Parathyroid adenoma (tissue), 2 donors: ENCODE results near the gene DLG2.

Experiments used
- H2AFZ ChIP-seq: fragments of 300-600 bp; sonication (generic); one replicate; pipeline ENCODE4 v1.7.0; 2017; ENCODE audit warnings: antibody characterized with exemption, mild to moderate bottlenecking
- H3K27ac ChIP-seq: fragments of 300-600 bp; sonication (generic); one replicate; pipeline ENCODE4 v1.7.0; 2017
- H3K27me3 ChIP-seq: fragments of 300-600 bp; sonication (generic); one replicate; pipeline ENCODE4 v1.7.0; 2017; ENCODE audit warnings: low read length; ENCODE audit not compliant: control insufficient read depth, insufficient read depth
- H3K36me3 ChIP-seq: fragments of 300-600 bp; sonication (generic); one replicate; pipeline ENCODE4 v1.7.0; 2017; ENCODE audit warnings: low read length; ENCODE audit not compliant: control insufficient read depth, insufficient read depth
- H3K4me1 ChIP-seq: fragments of 300-600 bp; sonication (generic); one replicate; pipeline ENCODE4 v1.7.0; 2017; ENCODE audit warnings: control low read depth
- H3K4me2 ChIP-seq: fragments of 300-600 bp; sonication (generic); one replicate; pipeline ENCODE4 v1.7.0; 2017; ENCODE audit warnings: low read length
- H3K4me3 ChIP-seq: fragments of 300-600 bp; sonication (generic); one replicate; pipeline ENCODE4 v1.7.0; 2017; ENCODE audit warnings: low read depth, low read length
- H3K79me2 ChIP-seq: fragments of 300-600 bp; sonication (generic); one replicate; pipeline ENCODE4 v1.7.0; 2017; ENCODE audit warnings: control low read depth
- H3K9ac ChIP-seq: fragments of 300-600 bp; sonication (generic); one replicate; pipeline ENCODE4 v1.7.0; 2017; ENCODE audit warnings: mild to moderate bottlenecking
- H3K9me3 ChIP-seq: fragments of 300-600 bp; sonication (generic); one replicate; pipeline ENCODE4 v1.7.0; 2017; ENCODE audit warnings: low read length; ENCODE audit not compliant: control insufficient read depth
- TF ChIP-seq, protein P1 (sequence below): fragments of 300-600 bp; sonication (generic); IDR thresholded peaks from one replicate; pipeline ENCODE4 v1.7.0; 2017; ENCODE audit warnings: antibody characterized with exemption, mild to moderate bottlenecking
- donor health status: primary hyperparathyroidism.

DLG2 gene

GRCh38 chr11:84857746-84858145, 769.4 kb downstream of the DLG2 start:
- Histone ChIP-seq H3K4me2 (no peak overlapping the region), H3K4me1 (no peaks in the 10 kb centered on the region), H3K27ac (no peak overlapping the region), H3K9ac (no peak overlapping the region), H3K79me2 (no peaks in the 10 kb centered on the region), H3K9me3 (no peaks in the 10 kb centered on the region), H3K4me3 (no peak overlapping the region), H3K27me3 (no peaks in the 10 kb centered on the region), H2AFZ (no peak overlapping the region), H3K36me3 (no peaks in the 10 kb centered on the region)
- TF ChIP-seq, protein P1, sequence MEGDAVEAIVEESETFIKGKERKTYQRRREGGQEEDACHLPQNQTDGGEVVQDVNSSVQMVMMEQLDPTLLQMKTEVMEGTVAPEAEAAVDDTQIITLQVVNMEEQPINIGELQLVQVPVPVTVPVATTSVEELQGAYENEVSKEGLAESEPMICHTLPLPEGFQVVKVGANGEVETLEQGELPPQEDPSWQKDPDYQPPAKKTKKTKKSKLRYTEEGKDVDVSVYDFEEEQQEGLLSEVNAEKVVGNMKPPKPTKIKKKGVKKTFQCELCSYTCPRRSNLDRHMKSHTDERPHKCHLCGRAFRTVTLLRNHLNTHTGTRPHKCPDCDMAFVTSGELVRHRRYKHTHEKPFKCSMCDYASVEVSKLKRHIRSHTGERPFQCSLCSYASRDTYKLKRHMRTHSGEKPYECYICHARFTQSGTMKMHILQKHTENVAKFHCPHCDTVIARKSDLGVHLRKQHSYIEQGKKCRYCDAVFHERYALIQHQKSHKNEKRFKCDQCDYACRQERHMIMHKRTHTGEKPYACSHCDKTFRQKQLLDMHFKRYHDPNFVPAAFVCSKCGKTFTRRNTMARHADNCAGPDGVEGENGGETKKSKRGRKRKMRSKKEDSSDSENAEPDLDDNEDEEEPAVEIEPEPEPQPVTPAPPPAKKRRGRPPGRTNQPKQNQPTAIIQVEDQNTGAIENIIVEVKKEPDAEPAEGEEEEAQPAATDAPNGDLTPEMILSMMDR = no peak

DNA sequence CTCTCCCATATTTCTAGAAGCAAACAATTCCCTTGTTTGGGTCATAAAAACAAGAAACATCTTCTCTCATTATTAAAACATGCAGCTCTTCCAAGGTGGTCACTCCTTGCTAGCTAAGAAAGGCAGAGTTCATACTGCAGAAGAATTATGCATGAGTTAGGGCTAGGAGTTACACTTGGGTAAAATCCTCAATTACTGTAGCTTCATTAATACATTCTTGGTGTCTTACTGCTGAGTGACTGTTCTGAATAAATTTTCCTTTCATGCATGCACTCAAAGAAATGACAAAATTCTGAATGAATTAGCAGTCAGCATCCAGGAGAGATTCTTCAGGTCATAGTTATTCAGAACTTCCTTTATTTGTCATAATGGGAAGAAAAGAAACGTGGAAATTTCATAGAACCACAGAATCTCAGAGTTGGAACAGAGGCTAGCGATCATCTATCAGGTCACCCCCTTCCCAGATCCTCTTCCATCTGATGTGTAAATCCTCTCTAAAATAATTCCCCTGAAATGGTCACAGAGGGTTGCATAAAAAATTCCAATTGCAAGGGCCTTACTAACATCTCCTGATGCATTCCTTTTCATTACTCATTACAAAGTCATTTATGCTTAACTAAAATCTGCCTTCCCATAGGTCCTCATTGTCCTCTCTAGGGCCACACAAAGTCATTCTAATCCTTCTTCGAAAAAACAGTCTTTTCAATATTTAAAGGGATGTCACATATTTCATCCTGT, 771.5 kb downstream of the DLG2 start:
- H3K27me3 ChIP-seq = no peaks in the 10 kb centered on the region
- H3K4me2 ChIP-seq = no peak overlapping the region
- TF ChIP-seq, protein P1 = no peak
- no peak overlapping the region for H3K9ac ChIP-seq
- no peak overlapping the region for H3K27ac ChIP-seq
- no peaks in the 10 kb centered on the region for H3K79me2 ChIP-seq
- no peak overlapping the region for H2AFZ ChIP-seq
- no peaks in the 10 kb centered on the region for H3K9me3 ChIP-seq
- H3K4me3 ChIP-seq = no peak overlapping the region
- no peaks in the 10 kb centered on the region for H3K4me1 ChIP-seq
- H3K36me3 ChIP-seq = no peaks in the 10 kb centered on the region

GRCh38 chr11:84854498-84854880, 772.7 kb downstream of the DLG2 start:
- no peaks in the 10 kb centered on the region for H3K36me3 ChIP-seq
- no peak overlapping the region for H3K4me3 ChIP-seq
- no peaks in the 10 kb centered on the region for H3K79me2 ChIP-seq
- H3K27ac ChIP-seq = no peak overlapping the region
- no peaks in the 10 kb centered on the region for H3K4me1 ChIP-seq
- no peaks in the 10 kb centered on the region for H3K9me3 ChIP-seq
- no peak overlapping the region for H3K4me2 ChIP-seq
- no peak overlapping the region for H2AFZ ChIP-seq
- TF ChIP-seq, protein P1 = no peak
- H3K9ac ChIP-seq = no peak overlapping the region
- H3K27me3 ChIP-seq = no peaks in the 10 kb centered on the region

DNA sequence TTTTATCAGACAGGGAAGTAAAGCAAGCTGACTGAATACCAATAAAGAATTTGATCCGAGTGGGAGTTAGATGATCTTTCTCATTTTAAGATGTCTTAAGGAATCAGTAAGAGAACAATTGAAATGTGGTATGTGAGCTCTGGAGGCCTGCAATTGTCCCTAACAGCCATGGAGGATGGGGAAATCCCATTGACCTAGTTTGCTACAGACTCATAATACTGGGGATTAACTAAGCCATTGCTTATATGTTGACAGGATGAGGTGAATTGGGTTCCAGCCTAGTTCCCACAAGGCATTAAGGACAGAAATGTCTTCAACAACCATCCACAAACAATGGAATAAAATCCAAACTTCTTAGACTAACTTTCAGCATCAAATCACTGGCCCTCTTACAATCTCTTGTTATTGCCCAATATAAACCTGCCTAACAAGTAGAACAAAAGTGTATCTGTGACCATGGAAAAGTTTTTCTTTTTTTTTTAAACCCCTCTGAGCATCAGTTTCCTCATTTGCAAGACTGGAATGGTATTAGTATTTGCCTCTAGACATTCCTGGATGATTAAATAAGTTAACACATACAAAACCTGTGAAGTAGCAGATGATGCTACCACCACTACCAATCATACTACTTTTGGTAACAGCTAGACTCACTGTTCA, 773.2 kb downstream of the DLG2 start:
- no peaks in the 10 kb centered on the region for H3K4me1 ChIP-seq
- no peak overlapping the region for H3K4me3 ChIP-seq
- TF ChIP-seq, protein P1 = no peak
- H3K9me3 ChIP-seq = no peaks in the 10 kb centered on the region
- H2AFZ ChIP-seq = no peak overlapping the region
- no peaks in the 10 kb centered on the region for H3K36me3 ChIP-seq
- H3K4me2 ChIP-seq = no peak overlapping the region
- no peaks in the 10 kb centered on the region for H3K79me2 ChIP-seq
- no peak overlapping the region for H3K9ac ChIP-seq
- no peak overlapping the region for H3K27ac ChIP-seq
- no peaks in the 10 kb centered on the region for H3K27me3 ChIP-seq
